ENCODE measurements around the gene OR4K2.
"Not testable (repeated sequence)": the region's sequence is repeated elsewhere in the genome, so short reads cannot be mapped to it uniquely, and the experiment has no call there.

OR4K2 gene, protein sequence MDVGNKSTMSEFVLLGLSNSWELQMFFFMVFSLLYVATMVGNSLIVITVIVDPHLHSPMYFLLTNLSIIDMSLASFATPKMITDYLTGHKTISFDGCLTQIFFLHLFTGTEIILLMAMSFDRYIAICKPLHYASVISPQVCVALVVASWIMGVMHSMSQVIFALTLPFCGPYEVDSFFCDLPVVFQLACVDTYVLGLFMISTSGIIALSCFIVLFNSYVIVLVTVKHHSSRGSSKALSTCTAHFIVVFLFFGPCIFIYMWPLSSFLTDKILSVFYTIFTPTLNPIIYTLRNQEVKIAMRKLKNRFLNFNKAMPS

GRCh38 chr14:19874842-19875241 is at the start of gene OR4K2:
OR4K2 (plus strand) TSS chr14:19875142; CDS start chr14:19876268, 1,126 bp downstream.
- Mint-ChIP-seq H3K27me3 (no peaks in the 10 kb centered on the region), H3K36me3 (ENCODE audit: insufficient read depth) (peaks cover 1% of the 10 kb centered on the region), H3K4me3 (no peak within 1 kb of the TSS), H3K4me1 (no peaks in the 10 kb centered on the region), H3K9me3 (no peaks in the 10 kb centered on the region), H3K27ac (ENCODE audit: low read depth) (no peak within 1 kb of the TSS)
- ATAC-seq (replicated peaks; ENCODE audit: extremely low read depth, poor library complexity, severe bottlenecking) (no peak), DNase-seq (ENCODE audit: low spot score in 2 of 2) (no peak)

DNA sequence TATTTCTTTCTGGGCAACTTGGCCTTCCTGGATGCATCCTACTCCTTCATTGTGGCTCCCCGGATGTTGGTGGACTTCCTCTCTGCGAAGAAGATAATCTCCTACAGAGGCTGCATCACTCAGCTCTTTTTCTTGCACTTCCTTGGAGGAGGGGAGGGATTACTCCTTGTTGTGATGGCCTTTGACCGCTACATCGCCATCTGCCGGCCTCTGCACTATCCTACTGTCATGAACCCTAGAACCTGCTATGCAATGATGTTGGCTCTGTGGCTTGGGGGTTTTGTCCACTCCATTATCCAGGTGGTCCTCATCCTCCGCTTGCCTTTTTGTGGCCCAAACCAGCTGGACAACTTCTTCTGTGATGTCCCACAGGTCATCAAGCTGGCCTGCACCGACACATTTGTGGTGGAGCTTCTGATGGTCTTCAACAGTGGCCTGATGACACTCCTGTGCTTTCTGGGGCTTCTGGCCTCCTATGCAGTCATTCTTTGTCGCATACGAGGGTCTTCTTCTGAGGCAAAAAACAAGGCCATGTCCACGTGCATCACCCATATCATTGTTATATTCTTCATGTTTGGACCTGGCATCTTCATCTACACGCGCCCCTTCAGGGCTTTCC is 47.2 kb upstream of the OR4K2 start:
- not testable (repeated sequence) for H3K4me1 Mint-ChIP-seq; ATAC-seq (replicated peaks; ENCODE audit: extremely low read depth, poor library complexity, severe bottlenecking); H3K27ac Mint-ChIP-seq (ENCODE audit: low read depth); H3K36me3 Mint-ChIP-seq (ENCODE audit: insufficient read depth); DNase-seq (ENCODE audit: low spot score in 2 of 2); H3K9me3 Mint-ChIP-seq; H3K27me3 Mint-ChIP-seq; H3K4me3 Mint-ChIP-seq

DNA sequence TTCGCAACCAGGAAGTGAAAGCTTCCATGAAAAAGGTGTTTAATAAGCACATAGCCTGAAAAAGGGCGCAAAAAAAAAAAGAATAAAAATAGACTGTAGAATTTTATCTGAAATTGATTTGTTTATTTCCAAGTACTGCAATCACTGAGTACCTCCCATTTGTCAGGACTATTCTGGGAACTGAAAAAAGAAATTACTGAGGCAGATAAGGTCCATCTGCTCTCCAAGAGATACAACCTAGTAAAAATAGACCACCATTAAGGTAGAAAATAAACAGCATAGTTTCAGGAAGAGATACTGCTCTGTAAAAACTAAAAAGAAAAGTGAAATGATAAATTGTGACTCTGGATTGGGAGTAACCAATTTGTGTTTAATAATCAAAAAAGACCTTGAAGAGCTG is 46.6 kb upstream of the OR4K2 start:
- no peaks in the 10 kb centered on the region for H3K27me3 Mint-ChIP-seq
- H3K9me3 Mint-ChIP-seq: no peaks in the 10 kb centered on the region
- ATAC-seq (replicated peaks; ENCODE audit: extremely low read depth, poor library complexity, severe bottlenecking) (no peak), DNase-seq (ENCODE audit: low spot score in 2 of 2) (no peak)
- no peaks in the 10 kb centered on the region for H3K4me1 Mint-ChIP-seq
- no peak overlapping the region for H3K4me3 Mint-ChIP-seq
- no peak overlapping the region for H3K27ac Mint-ChIP-seq (ENCODE audit: low read depth)
- no peaks in the 10 kb centered on the region for H3K36me3 Mint-ChIP-seq (ENCODE audit: insufficient read depth)

GRCh38 chr14:19834203-19834848 is 40.6 kb upstream of the OR4K2 start:
- H3K27me3 Mint-ChIP-seq; H3K4me1 Mint-ChIP-seq; H3K27ac Mint-ChIP-seq (ENCODE audit: low read depth); DNase-seq (ENCODE audit: low spot score in 2 of 2); H3K4me3 Mint-ChIP-seq; H3K36me3 Mint-ChIP-seq (ENCODE audit: insufficient read depth); H3K9me3 Mint-ChIP-seq; ATAC-seq (replicated peaks; ENCODE audit: extremely low read depth, poor library complexity, severe bottlenecking): not testable (repeated sequence)

GRCh38 chr14:19838433-19838832 is 36.5 kb upstream of the OR4K2 start:
- no peaks in the 10 kb centered on the region for H3K4me1 Mint-ChIP-seq
- ATAC-seq (replicated peaks; ENCODE audit: extremely low read depth, poor library complexity, severe bottlenecking) (no peak), DNase-seq (ENCODE audit: low spot score in 2 of 2) (no peak)
- no peak overlapping the region for H3K27ac Mint-ChIP-seq (ENCODE audit: low read depth)
- peaks cover 6% of the 10 kb centered on the region for H3K9me3 Mint-ChIP-seq
- no peaks in the 10 kb centered on the region for H3K27me3 Mint-ChIP-seq
- no peaks in the 10 kb centered on the region for H3K36me3 Mint-ChIP-seq (ENCODE audit: insufficient read depth)
- no peak overlapping the region for H3K4me3 Mint-ChIP-seq

GRCh38 chr14:19851365-19851764 is 23.6 kb upstream of the OR4K2 start:
- H3K4me3 Mint-ChIP-seq: no peak overlapping the region
- H3K27me3 Mint-ChIP-seq: no peaks in the 10 kb centered on the region
- ATAC-seq (replicated peaks; ENCODE audit: extremely low read depth, poor library complexity, severe bottlenecking): no peak
- H3K4me1 Mint-ChIP-seq: no peaks in the 10 kb centered on the region
- DNase-seq (ENCODE audit: low spot score in 2 of 2): no peak
- no peak overlapping the region for H3K27ac Mint-ChIP-seq (ENCODE audit: low read depth)
- peaks cover 17% of the 10 kb centered on the region for H3K9me3 Mint-ChIP-seq
- no peaks in the 10 kb centered on the region for H3K36me3 Mint-ChIP-seq (ENCODE audit: insufficient read depth)

DNA sequence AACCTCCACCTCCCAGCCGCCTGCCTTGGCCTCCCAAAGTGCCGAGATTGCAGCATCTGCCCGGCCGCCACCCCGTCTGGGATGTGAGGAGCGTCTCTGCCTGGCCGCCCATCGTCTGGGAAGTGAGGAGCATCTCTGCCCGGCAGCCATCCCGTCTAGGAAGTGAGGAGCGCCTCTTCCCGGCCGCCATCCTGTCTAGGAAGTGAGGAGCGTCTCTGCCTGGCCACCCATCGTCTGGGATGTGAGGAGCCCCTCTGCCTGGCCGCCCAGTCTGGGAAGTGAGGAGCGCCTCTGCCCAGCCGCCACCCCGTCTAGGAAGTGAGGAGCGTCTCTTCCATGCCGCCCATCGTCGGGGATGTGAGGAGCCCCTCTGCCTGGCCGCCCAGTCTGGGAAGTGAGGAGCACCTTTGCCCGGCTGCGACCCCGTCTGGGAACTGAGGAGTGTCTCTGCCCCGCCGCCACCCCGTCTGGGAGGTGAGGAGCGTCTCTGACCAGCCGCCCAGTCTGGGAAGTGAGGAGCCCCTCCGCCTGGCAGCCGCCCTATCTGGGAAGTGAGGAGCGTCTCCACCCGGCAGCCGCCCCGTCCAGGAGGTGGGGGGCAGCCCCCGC is 8.8 kb upstream of the OR4K2 start:
- H3K27me3 Mint-ChIP-seq; H3K9me3 Mint-ChIP-seq; H3K27ac Mint-ChIP-seq (ENCODE audit: low read depth); H3K36me3 Mint-ChIP-seq (ENCODE audit: insufficient read depth); DNase-seq (ENCODE audit: low spot score in 2 of 2); ATAC-seq (replicated peaks; ENCODE audit: extremely low read depth, poor library complexity, severe bottlenecking); H3K4me1 Mint-ChIP-seq; H3K4me3 Mint-ChIP-seq: not testable (repeated sequence)

- no peak for ATAC-seq (replicated peaks; ENCODE audit: extremely low read depth, poor library complexity, severe bottlenecking)
Observed at GRCh38 chr14:19873178-19873577, 1.8 kb upstream of the OR4K2 start.

DNA sequence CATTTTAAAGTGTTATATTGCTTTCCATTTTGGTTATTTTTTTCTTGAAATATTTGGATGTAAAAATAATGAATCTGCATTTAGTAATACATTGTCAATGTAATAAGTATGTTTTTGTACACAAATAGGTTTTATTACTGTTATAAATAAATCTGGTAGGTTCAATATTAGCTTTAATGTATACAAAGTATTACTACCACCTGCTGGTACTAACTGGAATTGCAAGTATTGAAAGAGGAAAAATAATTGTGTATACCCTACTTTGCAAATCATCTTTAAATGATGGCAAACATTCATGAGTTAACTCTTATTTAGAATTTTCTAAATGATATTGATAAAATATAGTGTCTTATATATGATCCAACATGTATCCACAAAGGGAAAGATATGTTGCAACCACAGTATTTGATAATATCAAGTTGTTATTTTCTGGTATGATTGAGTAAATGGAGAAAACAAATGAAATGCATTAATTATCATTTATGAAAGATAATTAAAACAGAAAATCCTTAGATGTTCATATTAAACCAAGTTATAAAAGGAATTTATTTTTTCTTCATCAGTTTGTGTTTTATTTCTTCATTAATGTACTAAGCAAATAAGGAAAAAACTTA is 3.2 kb downstream of the OR4K2 start:
- H3K4me3 Mint-ChIP-seq: no peak overlapping the region
- H3K36me3 Mint-ChIP-seq (ENCODE audit: insufficient read depth): peaks cover 1% of the 10 kb centered on the region

More at GRCh38 chr14:19873178-19873577, 1.8 kb upstream of the OR4K2 start:
- Mint-ChIP-seq H3K36me3 (ENCODE audit: insufficient read depth) (peaks cover 1% of the 10 kb centered on the region), H3K27ac (ENCODE audit: low read depth) (no peak overlapping the region), H3K4me3 (no peak overlapping the region), H3K9me3 (no peaks in the 10 kb centered on the region), H3K4me1 (no peaks in the 10 kb centered on the region), H3K27me3 (no peaks in the 10 kb centered on the region)
- no peak for DNase-seq (ENCODE audit: low spot score in 2 of 2)

DNA sequence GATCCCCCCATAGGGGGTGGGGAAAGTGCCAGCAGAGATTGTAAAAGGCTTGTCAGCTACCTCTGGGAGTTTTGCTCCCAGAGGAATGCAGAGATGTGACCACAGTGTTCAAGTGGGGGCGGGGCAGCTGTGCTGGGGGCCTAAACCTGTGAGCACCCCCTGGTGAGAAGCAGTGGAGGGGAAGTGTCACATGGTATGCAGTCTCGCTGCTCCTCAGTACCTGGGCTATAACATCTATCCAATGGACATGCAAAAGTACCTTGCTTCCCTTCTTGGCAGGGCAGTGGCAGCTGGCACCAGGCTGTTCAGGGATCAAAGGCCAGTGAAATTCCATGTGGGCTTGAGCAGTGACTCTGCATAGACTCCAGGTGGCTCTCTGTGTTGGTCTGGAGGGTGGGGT is 20.3 kb downstream of the OR4K2 start:
- peaks cover 41% of the 10 kb centered on the region for H3K9me3 Mint-ChIP-seq
- H3K4me3 Mint-ChIP-seq: no peak overlapping the region
- no peak for ATAC-seq (replicated peaks; ENCODE audit: extremely low read depth, poor library complexity, severe bottlenecking)
- no peaks in the 10 kb centered on the region for H3K36me3 Mint-ChIP-seq (ENCODE audit: insufficient read depth)
- H3K4me1 Mint-ChIP-seq: no peaks in the 10 kb centered on the region
- no peaks in the 10 kb centered on the region for H3K27me3 Mint-ChIP-seq
- no peak overlapping the region for H3K27ac Mint-ChIP-seq (ENCODE audit: low read depth)
- no peak for DNase-seq (ENCODE audit: low spot score in 2 of 2)

More for the DNA sequence above, 3.2 kb downstream of the OR4K2 start:
- Mint-ChIP-seq H3K4me1 (no peaks in the 10 kb centered on the region), H3K9me3 (no peaks in the 10 kb centered on the region), H3K27ac (ENCODE audit: low read depth) (no peak overlapping the region), H3K27me3 (no peaks in the 10 kb centered on the region)
- DNase-seq (ENCODE audit: low spot score in 2 of 2) (no peak), ATAC-seq (replicated peaks; ENCODE audit: extremely low read depth, poor library complexity, severe bottlenecking) (no peak)

GRCh38 chr14:19900999-19901398 is 26.1 kb downstream of the OR4K2 start:
- Mint-ChIP-seq H3K27ac (ENCODE audit: low read depth) (no peak overlapping the region), H3K27me3 (no peaks in the 10 kb centered on the region), H3K4me3 (no peak overlapping the region), H3K4me1 (no peaks in the 10 kb centered on the region), H3K36me3 (ENCODE audit: insufficient read depth) (no peaks in the 10 kb centered on the region), H3K9me3 (peaks cover 35% of the 10 kb centered on the region)
- DNase-seq (ENCODE audit: low spot score in 2 of 2) (no peak), ATAC-seq (replicated peaks; ENCODE audit: extremely low read depth, poor library complexity, severe bottlenecking) (no peak)

DNA sequence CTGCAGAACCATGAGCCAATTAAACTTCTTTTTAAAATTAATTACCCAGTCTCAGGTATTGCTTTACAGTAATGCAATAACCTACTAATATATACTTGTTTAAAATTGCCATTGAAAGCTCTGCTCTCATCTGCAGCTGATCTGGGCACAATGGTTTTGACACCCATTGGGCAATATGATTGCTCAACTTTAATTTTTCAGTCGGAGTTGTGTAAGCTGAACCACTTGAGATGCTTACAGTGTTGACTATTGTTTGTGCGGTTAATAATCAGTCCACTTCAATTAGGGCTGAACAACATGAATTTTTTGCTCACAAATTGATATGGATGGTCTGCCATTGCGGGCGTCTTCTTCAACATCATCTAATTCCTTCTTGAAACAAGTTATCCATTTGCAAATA is 27.5 kb downstream of the OR4K2 start:
- Mint-ChIP-seq H3K9me3 (peaks cover 28% of the 10 kb centered on the region), H3K27ac (ENCODE audit: low read depth) (no peak overlapping the region), H3K36me3 (ENCODE audit: insufficient read depth) (no peaks in the 10 kb centered on the region), H3K4me1 (no peaks in the 10 kb centered on the region), H3K4me3 (no peak overlapping the region), H3K27me3 (no peaks in the 10 kb centered on the region)
- ATAC-seq (replicated peaks; ENCODE audit: extremely low read depth, poor library complexity, severe bottlenecking) (no peak), DNase-seq (ENCODE audit: low spot score in 2 of 2) (no peak)
